Trophoblast cell (in vitro differentiated cells and primary cell): ENCODE results near the gene KAT7.

ENCODE experiments used
- DNase-seq, 2 donors: peaks; one replicate each; pipeline ENCODE4 v3.0.0-alpha.2; 2016
- H2AFZ ChIP-seq: 2 replicates; pipeline ENCODE4 v1.6.1; 2013; ENCODE audit warnings: low read length, moderate library complexity, mild to moderate bottlenecking; ENCODE audit not compliant: insufficient read depth, poor library complexity
- H2AK5ac ChIP-seq: 2 replicates; pipeline ENCODE4 v1.6.1; 2013; ENCODE audit warnings: mild to moderate bottlenecking, low read length
- H2BK120ac ChIP-seq: 2 replicates; pipeline ENCODE4 v1.6.1; 2013; ENCODE audit warnings: low read length, mild to moderate bottlenecking, moderate library complexity; ENCODE audit not compliant: insufficient read depth, poor library complexity
- H2BK12ac ChIP-seq: 2 replicates; pipeline ENCODE4 v1.6.1; 2013; ENCODE audit warnings: mild to moderate bottlenecking, low read length, moderate library complexity
- H2BK5ac ChIP-seq: 2 replicates; pipeline ENCODE4 v1.6.1; 2013; ENCODE audit warnings: low read length, low read depth, moderate library complexity, mild to moderate bottlenecking; ENCODE audit not compliant: poor library complexity
- H3K14ac ChIP-seq: 2 replicates; pipeline ENCODE4 v1.6.1; 2013; ENCODE audit warnings: mild to moderate bottlenecking, low read length
- H3K18ac ChIP-seq: 2 replicates; pipeline ENCODE4 v1.6.1; 2013; ENCODE audit warnings: mild to moderate bottlenecking, low read length
- H3K23ac ChIP-seq: 2 replicates; pipeline ENCODE4 v1.6.1; 2013; ENCODE audit warnings: low read length
- H3K27ac ChIP-seq: 2 replicates; pipeline ENCODE4 v1.5.1; 2013; ENCODE audit warnings: low read depth, mild to moderate bottlenecking, inconsistent platforms, low read length, moderate library complexity
- H3K27me3 ChIP-seq: 2 replicates; pipeline ENCODE4 v1.6.1; 2013; ENCODE audit warnings: inconsistent platforms, mild to moderate bottlenecking, low read length, moderate library complexity; ENCODE audit not compliant: insufficient read depth
- H3K36me3 ChIP-seq, 2 experiments: 1 replicate in 1 of 2; 2 replicates in 1 of 2; pipeline ENCODE4 v1.6.1; 2013; ENCODE audit warnings: low read length in 2 of 2, mild to moderate bottlenecking in 2 of 2, moderate library complexity in 1 of 2; ENCODE audit not compliant: insufficient read depth in 2 of 2, control insufficient read depth in 1 of 2
- H3K4ac ChIP-seq: 2 replicates; pipeline ENCODE4 v1.6.1; 2013; ENCODE audit warnings: low read depth, mild to moderate bottlenecking, low read length, moderate library complexity
- H3K4me1 ChIP-seq, 2 experiments: 1 replicate in 1 of 2; 2 replicates in 1 of 2; pipeline ENCODE4 v1.6.1; 2013; ENCODE audit warnings: low read length in 2 of 2, mild to moderate bottlenecking in 2 of 2, moderate library complexity in 1 of 2; ENCODE audit not compliant: insufficient read depth in 2 of 2, control insufficient read depth in 1 of 2
- H3K4me2 ChIP-seq: 2 replicates; pipeline ENCODE4 v1.6.1; 2013; ENCODE audit warnings: inconsistent platforms, mild to moderate bottlenecking, low read length, moderate library complexity
- H3K4me3 ChIP-seq: 2 replicates; pipeline ENCODE4 v1.5.1; 2013; ENCODE audit warnings: mild to moderate bottlenecking, low read depth, low read length, inconsistent platforms
- H3K79me1 ChIP-seq: one replicate; pipeline ENCODE4 v1.6.1; 2013; ENCODE audit warnings: low read length
- H3K79me2 ChIP-seq: 2 replicates; pipeline ENCODE4 v1.6.1; 2013; ENCODE audit warnings: low read length, mild to moderate bottlenecking; ENCODE audit not compliant: control insufficient read depth, insufficient read depth, poor library complexity
- H3K9ac ChIP-seq: 2 replicates; pipeline ENCODE4 v1.6.1; 2013; ENCODE audit warnings: mild to moderate bottlenecking, low read length
- H3K9me3 ChIP-seq: 2 replicates; pipeline ENCODE4 v1.6.1; 2013; ENCODE audit warnings: low read depth, mild to moderate bottlenecking, control low read depth, inconsistent platforms, low read length; ENCODE audit not compliant: insufficient read depth
- H4K12ac ChIP-seq: 2 replicates; pipeline ENCODE4 v1.6.1; 2013; ENCODE audit warnings: low read depth, mild to moderate bottlenecking, low read length, moderate library complexity
- H4K8ac ChIP-seq: 2 replicates; pipeline ENCODE4 v1.6.1; 2013; ENCODE audit warnings: low read depth, mild to moderate bottlenecking, low read length, moderate library complexity
- H4K91ac ChIP-seq: one replicate; pipeline ENCODE4 v1.6.1; 2013; ENCODE audit warnings: low read depth, mild to moderate bottlenecking, low read length, moderate library complexity
- WGBS: extraction: QIAGEN DNeasy Blood & Tissue Kit; methylation state at CpG from one replicate; pipeline ENCODE4 v1.1.7; 2013; ENCODE audit warnings: missing lambda C conversion rate; ENCODE audit not compliant: insufficient read length, insufficient coverage; ENCODE audit errors: extremely low coverage; 5-methylcytosine and 5-hydroxymethylcytosine counted together

The KAT7 gene

DNA sequence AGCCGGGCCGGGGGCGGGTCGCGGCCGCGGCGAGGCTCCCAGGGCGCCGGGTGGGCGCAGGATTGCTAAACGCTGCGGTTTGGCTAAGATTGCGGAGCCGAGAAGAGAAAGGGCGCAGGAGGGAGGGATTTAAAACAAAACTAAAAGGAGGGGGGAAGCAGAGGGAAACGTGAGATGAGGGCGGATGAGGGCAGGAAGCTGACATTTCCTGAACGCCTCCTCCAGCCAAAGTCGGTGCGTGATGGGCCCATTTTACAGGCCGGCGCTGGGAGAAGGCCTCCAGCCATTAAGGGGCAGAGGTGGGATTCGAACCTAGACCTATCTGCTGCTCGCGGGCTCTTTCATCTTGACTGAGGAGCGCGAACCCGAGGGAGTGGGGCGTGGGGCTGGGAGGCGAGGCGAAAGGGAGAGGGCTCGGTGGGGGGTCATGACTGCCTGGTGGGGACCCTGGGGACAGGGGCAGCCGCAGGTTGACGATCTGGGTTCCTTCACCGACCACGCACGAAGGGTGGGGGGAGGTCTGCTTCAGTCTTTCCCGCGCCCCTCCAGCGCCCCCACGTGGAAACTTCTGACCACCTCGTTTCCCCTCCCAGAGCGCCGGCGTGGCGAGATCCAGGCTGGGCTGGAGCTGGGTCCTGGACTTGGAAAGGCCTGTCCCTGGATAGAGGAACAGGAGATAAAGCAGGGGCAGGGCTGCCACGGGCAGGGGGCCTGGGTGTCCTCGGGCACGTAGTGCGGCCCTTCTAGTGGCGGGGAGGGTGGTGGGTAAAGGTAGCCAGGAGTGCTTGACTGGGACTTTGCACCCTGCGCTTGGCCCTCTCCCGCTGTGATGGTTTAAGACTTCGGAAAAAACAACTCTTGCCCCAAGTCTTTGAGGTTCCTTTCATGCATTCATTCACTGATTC is 63.2 kb downstream of the KAT7 start:
- Histone ChIP-seq H3K79me2 (peaks cover 2% of the 10 kb centered on the region), H3K23ac (no peak overlapping the region), H3K4me3 (peak overlapping the region; percentile 14), H4K8ac (peak overlapping the region; percentile 69), H2AFZ (peak overlapping the region; percentile 69), H2BK5ac (no peak overlapping the region), H3K4me1 (peaks cover 3 to 7% of the 10 kb centered on the region in 2 experiments), H2BK120ac (no peak overlapping the region), H3K27ac (no peak overlapping the region), H3K4ac (no peak overlapping the region), H4K91ac (peak overlapping the region; percentile 71), H3K79me1 (no peaks in the 10 kb centered on the region), H2AK5ac (no peak overlapping the region), H3K9me3 (no peaks in the 10 kb centered on the region), H3K4me2 (peak overlapping the region; percentile 85), H2BK12ac (no peak overlapping the region), H3K36me3 (peaks cover 3 to 4% of the 10 kb centered on the region in 2 experiments), H3K18ac (no peak overlapping the region), H3K27me3 (peaks cover 17% of the 10 kb centered on the region), H4K12ac (peak overlapping the region; percentile 34), H3K14ac (peak overlapping the region; percentile 61), H3K9ac (no peak overlapping the region)
- WGBS = no CpG with 5 or more reads among the region's 55 CpGs
- peak; percentile 54 to 75 for DNase-seq

- Histone ChIP-seq H3K79me2 (peaks cover 2% of the 10 kb centered on the region), H2BK5ac (no peak overlapping the region), H3K18ac (no peak overlapping the region), H2BK12ac (no peak overlapping the region), H2BK120ac (no peak overlapping the region), H3K9me3 (no peaks in the 10 kb centered on the region), H3K79me1 (no peaks in the 10 kb centered on the region), H2AK5ac (no peak overlapping the region), H4K12ac (no peak overlapping the region), H3K4me3 (no peak overlapping the region), H3K14ac (no peak overlapping the region), H2AFZ (no peak overlapping the region), H3K4ac (no peak overlapping the region), H4K91ac (no peak overlapping the region), H3K27me3 (peaks cover 17% of the 10 kb centered on the region), H3K23ac (no peak overlapping the region), H3K4me2 (no peak overlapping the region), H3K9ac (no peak overlapping the region), H4K8ac (no peak overlapping the region), H3K36me3 (no peaks in the 10 kb centered on the region), H3K27ac (no peak overlapping the region), H3K4me1 (peaks cover 3 to 7% of the 10 kb centered on the region in 2 experiments)
- no peak for DNase-seq
- WGBS = no CpG with 5 or more reads among the region's 10 CpGs
Observed at GRCh38 chr17:49853470-49854015, 65.1 kb downstream of the KAT7 start.

GRCh38 chr17:49854126-49854525 is 65.6 kb downstream of the KAT7 start:
- Histone ChIP-seq H2BK12ac (no peak overlapping the region), H2AFZ (no peak overlapping the region), H4K91ac (no peak overlapping the region), H3K4ac (no peak overlapping the region), H3K14ac (no peak overlapping the region), H3K9me3 (no peaks in the 10 kb centered on the region), H4K8ac (no peak overlapping the region), H3K23ac (no peak overlapping the region), H2BK120ac (no peak overlapping the region), H3K79me1 (no peaks in the 10 kb centered on the region), H2BK5ac (no peak overlapping the region), H3K4me2 (no peak overlapping the region), H3K18ac (no peak overlapping the region), H3K9ac (no peak overlapping the region), H3K36me3 (no peaks in the 10 kb centered on the region), H3K4me1 (peaks cover 3 to 7% of the 10 kb centered on the region in 2 experiments), H3K4me3 (no peak overlapping the region), H3K27ac (no peak overlapping the region), H3K79me2 (peaks cover 2% of the 10 kb centered on the region), H3K27me3 (peaks cover 17% of the 10 kb centered on the region), H2AK5ac (no peak overlapping the region), H4K12ac (no peak overlapping the region)
- WGBS = no CpG with 5 or more reads among the region's 5 CpGs
- DNase-seq = no peak

DNA sequence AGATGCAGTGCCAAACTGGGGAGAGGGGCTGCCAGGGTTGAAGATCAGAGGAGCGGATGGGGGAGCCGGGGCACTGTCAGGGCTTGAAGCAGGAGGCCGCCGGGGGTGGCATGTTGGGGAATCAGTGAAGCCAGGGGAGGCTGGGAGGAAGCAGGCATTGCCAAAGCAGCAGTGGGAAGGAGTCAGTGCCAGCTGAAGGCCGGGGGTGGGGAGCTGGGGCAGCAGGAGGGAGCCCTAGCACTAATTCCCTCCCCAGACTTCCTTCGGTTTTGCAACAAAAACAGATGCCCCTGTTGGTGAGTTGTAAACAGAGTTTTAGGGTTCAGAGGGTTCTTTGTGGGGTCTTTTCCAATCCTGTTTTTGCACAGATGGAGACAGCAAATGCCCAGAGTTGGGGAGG is 70.3 kb downstream of the KAT7 start:
- H3K79me1 ChIP-seq = peaks cover 8% of the 10 kb centered on the region
- H2BK12ac ChIP-seq = no peak overlapping the region
- H3K4ac ChIP-seq = no peak overlapping the region
- H3K18ac ChIP-seq = no peak overlapping the region
- peaks cover 3 to 10% of the 10 kb centered on the region in 2 experiments for H3K4me1 ChIP-seq
- no CpG with 5 or more reads among the region's 6 CpGs for WGBS
- no peak overlapping the region for H2BK120ac ChIP-seq
- H3K27ac ChIP-seq = no peak overlapping the region
- no peak overlapping the region for H3K9ac ChIP-seq
- no peaks in the 10 kb centered on the region for H3K9me3 ChIP-seq
- no peak overlapping the region for H4K12ac ChIP-seq
- H3K27me3 ChIP-seq = no peaks in the 10 kb centered on the region
- H4K8ac ChIP-seq = no peak overlapping the region
- H2AFZ ChIP-seq = no peak overlapping the region
- H4K91ac ChIP-seq = no peak overlapping the region
- H3K4me3 ChIP-seq = no peak overlapping the region
- H3K4me2 ChIP-seq = no peak overlapping the region
- no peak overlapping the region for H3K23ac ChIP-seq
- no peak overlapping the region for H3K14ac ChIP-seq
- DNase-seq = no peak
- H2BK5ac ChIP-seq = no peak overlapping the region
- H3K36me3 ChIP-seq = no peaks in the 10 kb centered on the region
- H3K79me2 ChIP-seq = no peaks in the 10 kb centered on the region
- no peak overlapping the region for H2AK5ac ChIP-seq
